Measurements from ENCODE around the gene APCDD1. TPM values are rescaled to one million over a fixed set of nuclear protein-coding genes. Genes with fewer than 3 reads are reported as not detected.

The APCDD1 gene
- total RNA-seq, 4 donors from 2014 or later: 4.6 to 13.0 (median 7.5) TPM

DNA sequence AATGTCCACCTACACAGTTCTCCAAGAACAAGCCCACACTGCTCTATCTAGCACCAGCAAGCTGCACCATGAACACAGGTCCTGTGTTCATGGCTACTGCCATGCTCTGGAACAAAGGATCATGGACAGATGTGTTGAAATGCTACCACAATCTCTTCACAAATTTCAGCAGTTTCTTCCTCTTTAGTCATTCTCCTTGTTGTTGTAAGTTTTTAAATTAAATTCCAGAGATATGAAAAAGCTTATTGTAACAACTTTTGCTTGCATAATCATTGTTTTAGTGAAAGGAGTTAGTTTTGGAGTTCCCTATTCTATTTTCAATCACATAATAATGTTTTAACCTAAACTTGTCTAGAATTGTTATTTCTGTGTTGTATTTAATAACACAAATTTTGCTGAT, 54.2 kb downstream of the APCDD1 start:
- DNase-seq: no peak

DNA sequence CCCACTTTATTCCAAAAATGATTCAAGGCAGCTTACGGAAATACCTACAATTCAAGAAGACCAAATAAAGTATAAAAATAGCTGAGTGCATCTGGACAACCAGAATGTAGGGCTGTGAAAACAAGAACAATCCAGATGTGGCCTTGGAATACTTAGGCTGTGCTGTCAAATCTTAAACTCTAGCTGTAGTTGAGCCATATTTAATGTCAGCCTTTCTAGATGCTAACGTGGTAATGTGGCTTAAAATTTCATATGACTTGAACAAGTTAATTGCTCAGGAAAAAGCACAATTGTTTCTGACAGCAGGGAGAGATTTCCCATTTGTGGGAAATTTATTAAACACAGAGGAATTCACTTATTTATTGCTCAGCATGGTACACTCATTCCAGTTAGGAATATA, 56.8 kb downstream of the APCDD1 start:
- no peak for TF ChIP-seq POLR2A (IDR thresholded peaks at IDR 0.05)
- Histone ChIP-seq H3K9me3 (peaks cover 0 to 6% (median 0%) of the 10 kb centered on the region in 3 donors), H3K27ac (no peak overlapping the region), H3K27me3 (peaks cover 0 to 4% (median 0%) of the 10 kb centered on the region in 3 donors), H3K4me3 (no peak overlapping the region), H3K4me1 (no peaks in the 10 kb centered on the region), H3K36me3 (no peaks in the 10 kb centered on the region)
- intact Hi-C loops (cut with DNase I; ENCODE audit: low total_unique reads): loop anchor here (10.0 kb wide), 1 partner anchor 206 kb away; no protein-coding TSS in a partner anchor
- DNase-seq: no peak
- no peak for ATAC-seq
- in situ Hi-C loops (cut with MboI; ENCODE audit: low sequenced_read_pairs in 4 of 4): loop anchor here in 1 of 4 donors (25.0 kb wide), 1 partner anchor 924 kb away; no protein-coding TSS in a partner anchor

More for the DNA sequence above, 54.2 kb downstream of the APCDD1 start:
- no peak for TF ChIP-seq POLR2A (IDR thresholded peaks at IDR 0.05)
- TF ChIP-seq, protein P1, sequence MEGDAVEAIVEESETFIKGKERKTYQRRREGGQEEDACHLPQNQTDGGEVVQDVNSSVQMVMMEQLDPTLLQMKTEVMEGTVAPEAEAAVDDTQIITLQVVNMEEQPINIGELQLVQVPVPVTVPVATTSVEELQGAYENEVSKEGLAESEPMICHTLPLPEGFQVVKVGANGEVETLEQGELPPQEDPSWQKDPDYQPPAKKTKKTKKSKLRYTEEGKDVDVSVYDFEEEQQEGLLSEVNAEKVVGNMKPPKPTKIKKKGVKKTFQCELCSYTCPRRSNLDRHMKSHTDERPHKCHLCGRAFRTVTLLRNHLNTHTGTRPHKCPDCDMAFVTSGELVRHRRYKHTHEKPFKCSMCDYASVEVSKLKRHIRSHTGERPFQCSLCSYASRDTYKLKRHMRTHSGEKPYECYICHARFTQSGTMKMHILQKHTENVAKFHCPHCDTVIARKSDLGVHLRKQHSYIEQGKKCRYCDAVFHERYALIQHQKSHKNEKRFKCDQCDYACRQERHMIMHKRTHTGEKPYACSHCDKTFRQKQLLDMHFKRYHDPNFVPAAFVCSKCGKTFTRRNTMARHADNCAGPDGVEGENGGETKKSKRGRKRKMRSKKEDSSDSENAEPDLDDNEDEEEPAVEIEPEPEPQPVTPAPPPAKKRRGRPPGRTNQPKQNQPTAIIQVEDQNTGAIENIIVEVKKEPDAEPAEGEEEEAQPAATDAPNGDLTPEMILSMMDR (IDR thresholded peaks at IDR 0.05 in 4 of 5, conservative IDR thresholded peaks at IDR 0.05 in 1 of 5): no peak
- H3K27me3 ChIP-seq: peaks cover 0 to 2% (median 0%) of the 10 kb centered on the region in 3 donors
- intact Hi-C loops (cut with DNase I; ENCODE audit: low total_unique reads): no loop called here
- peaks cover 0 to 12% (median 0%) of the 10 kb centered on the region in 3 donors for H3K9me3 ChIP-seq
- in situ Hi-C loops (cut with MboI; ENCODE audit: low sequenced_read_pairs in 4 of 4): loop anchor here in 1 of 4 donors (25.0 kb wide), 1 partner anchor 921 kb away; no protein-coding TSS in a partner anchor
- H3K36me3 ChIP-seq: no peaks in the 10 kb centered on the region
- H3K27ac ChIP-seq: no peak overlapping the region
- no peak overlapping the region for H3K4me3 ChIP-seq
- no peaks in the 10 kb centered on the region for H3K4me1 ChIP-seq
- no peak for ATAC-seq

DNA sequence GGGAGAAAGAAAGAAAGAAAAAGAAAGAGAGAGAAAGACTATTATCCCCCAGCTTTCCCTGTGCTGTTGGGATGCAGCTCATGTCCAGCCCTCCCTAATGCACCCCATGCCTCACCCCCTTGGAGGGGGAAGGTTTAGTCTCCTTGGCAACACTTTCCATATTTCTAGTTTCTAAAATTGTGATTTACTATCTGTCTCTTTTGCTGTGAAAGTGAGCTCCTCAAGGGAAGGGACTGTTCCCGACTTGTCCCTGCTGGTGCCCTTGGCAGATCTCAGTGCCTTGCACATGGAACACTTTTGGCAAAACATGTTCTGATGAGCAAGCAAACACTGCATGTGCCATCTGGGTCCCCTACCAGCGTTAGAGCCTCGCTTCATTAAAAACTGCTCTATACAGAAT, 59.6 kb downstream of the APCDD1 start:
- TF ChIP-seq, protein P1 (IDR thresholded peaks at IDR 0.05 in 4 of 5, conservative IDR thresholded peaks at IDR 0.05 in 1 of 5): no peak
- TF ChIP-seq POLR2A (IDR thresholded peaks at IDR 0.05): no peak
- peak overlapping the region in 3 of 4 donors; percentile 15 to 55 (median 48) for H3K27ac ChIP-seq
- DNase-seq (peak in 1 of 2 donors; percentile 38), ATAC-seq (peak; percentile 43 to 63)
- H3K4me1 ChIP-seq: peaks cover 3 to 12% of the 10 kb centered on the region in 2 donors
- no peak overlapping the region for H3K4me3 ChIP-seq
- no peaks in the 10 kb centered on the region for H3K9me3 ChIP-seq
- H3K36me3 ChIP-seq: no peaks in the 10 kb centered on the region
- intact Hi-C loops (cut with DNase I; ENCODE audit: low total_unique reads): loop anchor here (10.0 kb wide), 1 partner anchor 209 kb away; no protein-coding TSS in a partner anchor
- in situ Hi-C loops (cut with MboI; ENCODE audit: low sequenced_read_pairs in 4 of 4): loop anchor here in 1 of 4 donors (25.0 kb wide), 1 partner anchor 927 kb away; no protein-coding TSS in a partner anchor
- peaks cover 0 to 4% (median 0%) of the 10 kb centered on the region in 3 donors for H3K27me3 ChIP-seq

DNA sequence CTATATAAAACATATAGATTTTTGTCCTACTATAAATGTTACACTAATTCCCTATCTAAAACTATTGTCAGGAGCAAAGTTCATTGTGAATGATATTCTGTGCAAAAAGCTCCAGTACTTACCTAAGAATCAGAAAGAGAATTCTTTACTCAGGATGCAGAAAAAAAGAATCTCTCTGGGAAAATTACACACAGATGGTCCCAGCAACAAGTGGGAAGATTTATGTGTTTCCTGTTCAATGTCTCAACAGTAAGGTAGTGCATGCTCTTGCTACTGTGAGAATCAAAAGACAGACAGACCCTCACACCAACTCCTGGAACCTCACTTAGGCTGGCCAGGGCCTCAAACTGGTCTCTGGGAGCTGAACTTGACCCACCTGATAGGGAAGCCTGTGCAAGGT, 60.2 kb downstream of the APCDD1 start:
- no peak overlapping the region for H3K4me3 ChIP-seq
- no peaks in the 10 kb centered on the region for H3K9me3 ChIP-seq
- peaks cover 0 to 4% (median 0%) of the 10 kb centered on the region in 3 donors for H3K27me3 ChIP-seq
- in situ Hi-C loops (cut with MboI; ENCODE audit: low sequenced_read_pairs in 4 of 4) (loop anchor here in 1 of 4 donors (25.0 kb wide), 1 partner anchor 927 kb away; no protein-coding TSS in a partner anchor), intact Hi-C loops (cut with DNase I; ENCODE audit: low total_unique reads) (loop anchor here (10.0 kb wide), 1 partner anchor 210 kb away; no protein-coding TSS in a partner anchor)
- ATAC-seq: no peak
- H3K4me1 ChIP-seq: peaks cover 3 to 17% of the 10 kb centered on the region in 2 donors
- TF ChIP-seq POLR2A (IDR thresholded peaks at IDR 0.05): no peak
- TF ChIP-seq, protein P1 (IDR thresholded peaks at IDR 0.05 in 4 of 5, conservative IDR thresholded peaks at IDR 0.05 in 1 of 5): no peak
- H3K36me3 ChIP-seq: no peaks in the 10 kb centered on the region
- no peak for DNase-seq
- H3K27ac ChIP-seq: no peak overlapping the region

DNA sequence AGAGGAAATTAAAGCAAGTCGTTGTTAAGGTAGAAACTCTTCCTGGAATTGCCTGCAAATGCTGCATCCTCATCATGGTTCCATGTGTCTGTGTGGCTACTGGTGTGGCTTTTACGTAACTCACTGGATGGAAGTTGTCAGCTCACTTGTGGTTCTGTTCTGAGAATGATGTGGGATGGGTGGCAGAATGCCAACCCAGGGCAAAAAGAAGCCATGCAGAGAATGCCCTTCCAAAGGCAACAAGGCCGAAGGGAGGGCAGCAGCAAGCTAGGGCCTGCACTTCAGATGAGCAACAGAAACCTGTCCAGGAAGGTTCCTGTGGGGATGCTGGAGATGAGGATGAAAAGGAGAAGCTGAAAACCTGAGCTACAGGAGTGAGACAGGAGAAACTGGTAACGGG, 61.0 kb downstream of the APCDD1 start:
- no peaks in the 10 kb centered on the region for H3K36me3 ChIP-seq
- peaks cover 3 to 25% of the 10 kb centered on the region in 2 donors for H3K4me1 ChIP-seq
- peaks cover 0 to 4% (median 0%) of the 10 kb centered on the region in 3 donors for H3K27me3 ChIP-seq
- in situ Hi-C loops (cut with MboI; ENCODE audit: low sequenced_read_pairs in 4 of 4): loop anchor here in 2 of 4 donors (5.0 to 25.0 kb wide), 2 partner anchors 543 to 928 kb away; no protein-coding TSS in a partner anchor
- intact Hi-C loops (cut with DNase I; ENCODE audit: low total_unique reads): loop anchor here (10.0 kb wide), 1 partner anchor 211 kb away; no protein-coding TSS in a partner anchor
- no peak overlapping the region for H3K4me3 ChIP-seq
- peak overlapping the region in 1 of 4 donors; percentile 17 for H3K27ac ChIP-seq
- TF ChIP-seq, protein P1 (IDR thresholded peaks at IDR 0.05 in 4 of 5, conservative IDR thresholded peaks at IDR 0.05 in 1 of 5): no peak
- H3K9me3 ChIP-seq: no peaks in the 10 kb centered on the region
- ATAC-seq (no peak), DNase-seq (no peak)
